HepG2 (cell line): ENCODE results near the gene PLA2G4B.

ENCODE experiments used
- EZH2 ChIP-seq: conservative IDR thresholded peaks from 2 replicates; pipeline ENCODE4 v1.6.1; 2012; ENCODE audit warnings: mild to moderate bottlenecking, low read depth, low read length, moderate library complexity
- ZBTB42 ChIP-seq: sonication (generic); formaldehyde crosslinking; IDR thresholded peaks from 2 replicates; pipeline ENCODE4 v1.5.0; 2020; ENCODE audit warnings: mild to moderate bottlenecking, missing genetic modification reagents
- ZNF256 ChIP-seq: sonication (generic); formaldehyde crosslinking; conservative IDR thresholded peaks from 2 replicates; pipeline ENCODE4 v1.4.0; 2020; ENCODE audit warnings: missing genetic modification reagents
- ZNF546 ChIP-seq: sonication (generic); formaldehyde crosslinking; conservative IDR thresholded peaks from 2 replicates; pipeline ENCODE4 v1.8.1; 2023; ENCODE audit warnings: mild to moderate bottlenecking, missing genetic modification reagents
- ZNF772 ChIP-seq: sonication (generic); formaldehyde crosslinking; IDR thresholded peaks from 2 replicates; pipeline ENCODE4 v1.5.0; 2020; ENCODE audit warnings: mild to moderate bottlenecking, missing genetic modification reagents
- TF ChIP-seq, protein P1 (sequence below): sonication (generic); formaldehyde crosslinking; IDR thresholded peaks from 2 replicates; pipeline ENCODE4 v1.4.0; 2020; ENCODE audit warnings: missing genetic modification reagents
- TF ChIP-seq, protein P2 (sequence below), 2 experiments: sonication (generic) in 1 of 2; formaldehyde crosslinking in 1 of 2; IDR thresholded peaks; 2 replicates each; pipeline versions ENCODE4 v1.5.1 to v1.6.1; 2011 to 2020; ENCODE audit warnings: borderline replicate concordance in 1 of 2, low read depth in 1 of 2, low read length in 1 of 2, mild to moderate bottlenecking in 1 of 2, missing genetic modification reagents in 1 of 2, moderate library complexity in 1 of 2
- TF ChIP-seq, protein P3 (sequence below): sonication (generic); formaldehyde crosslinking; IDR thresholded peaks from 2 replicates; pipeline ENCODE4 v1.5.0; 2020; ENCODE audit warnings: missing genetic modification reagents

DNA sequence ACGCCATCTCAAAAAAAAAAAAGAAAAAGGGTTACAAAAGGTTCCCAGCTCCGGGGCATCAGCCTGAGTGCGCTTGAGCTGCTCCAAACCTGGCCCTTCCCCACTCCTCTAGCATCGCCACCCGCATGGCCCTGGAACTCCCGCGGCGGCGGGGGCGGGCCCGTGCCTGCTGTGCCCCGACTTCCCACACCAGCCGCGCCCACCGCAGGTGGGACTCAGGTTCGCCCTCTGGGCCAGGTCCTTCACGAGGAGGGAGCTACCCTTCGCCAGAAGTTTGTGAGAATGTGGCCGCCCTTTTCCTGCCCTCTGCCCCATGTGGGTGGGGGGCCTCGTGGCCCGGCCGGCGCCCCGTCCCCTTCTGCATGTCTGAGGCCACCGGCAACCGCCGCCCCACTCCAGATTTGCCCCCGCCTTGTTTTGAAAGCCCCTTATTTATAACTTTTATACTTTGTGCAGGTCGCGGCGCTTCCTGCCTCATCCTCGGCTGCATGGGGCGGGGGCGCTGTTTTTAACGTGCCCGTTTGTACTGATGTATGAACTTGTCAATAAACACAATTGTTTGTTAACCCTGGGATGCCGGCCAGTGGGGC is 11.3 kb upstream of the PLA2G4B start:
- TF ChIP-seq, protein P1, sequence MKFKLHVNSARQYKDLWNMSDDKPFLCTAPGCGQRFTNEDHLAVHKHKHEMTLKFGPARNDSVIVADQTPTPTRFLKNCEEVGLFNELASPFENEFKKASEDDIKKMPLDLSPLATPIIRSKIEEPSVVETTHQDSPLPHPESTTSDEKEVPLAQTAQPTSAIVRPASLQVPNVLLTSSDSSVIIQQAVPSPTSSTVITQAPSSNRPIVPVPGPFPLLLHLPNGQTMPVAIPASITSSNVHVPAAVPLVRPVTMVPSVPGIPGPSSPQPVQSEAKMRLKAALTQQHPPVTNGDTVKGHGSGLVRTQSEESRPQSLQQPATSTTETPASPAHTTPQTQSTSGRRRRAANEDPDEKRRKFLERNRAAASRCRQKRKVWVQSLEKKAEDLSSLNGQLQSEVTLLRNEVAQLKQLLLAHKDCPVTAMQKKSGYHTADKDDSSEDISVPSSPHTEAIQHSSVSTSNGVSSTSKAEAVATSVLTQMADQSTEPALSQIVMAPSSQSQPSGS (CRISPR knock-in tag): no peak
- TF ChIP-seq ZBTB42 (CRISPR knock-in tag) (0 out of 2 replicates have a peak, but pooled peaks have one; percentile 23), EZH2 (no peak), ZNF772 (CRISPR knock-in tag) (no peak), ZNF256 (no peak), ZNF546 (CRISPR knock-in tag) (no peak)
- TF ChIP-seq, protein P2, sequence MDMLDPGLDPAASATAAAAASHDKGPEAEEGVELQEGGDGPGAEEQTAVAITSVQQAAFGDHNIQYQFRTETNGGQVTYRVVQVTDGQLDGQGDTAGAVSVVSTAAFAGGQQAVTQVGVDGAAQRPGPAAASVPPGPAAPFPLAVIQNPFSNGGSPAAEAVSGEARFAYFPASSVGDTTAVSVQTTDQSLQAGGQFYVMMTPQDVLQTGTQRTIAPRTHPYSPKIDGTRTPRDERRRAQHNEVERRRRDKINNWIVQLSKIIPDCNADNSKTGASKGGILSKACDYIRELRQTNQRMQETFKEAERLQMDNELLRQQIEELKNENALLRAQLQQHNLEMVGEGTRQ (IDR thresholded peaks at IDR 0.05; ENCODE audit: low read depth, low read length): no peak
- TF ChIP-seq, protein P2 (CRISPR knock-in tag; IDR thresholded peaks at IDR 0.05; ENCODE audit: borderline replicate concordance): no peak
- TF ChIP-seq, protein P3, sequence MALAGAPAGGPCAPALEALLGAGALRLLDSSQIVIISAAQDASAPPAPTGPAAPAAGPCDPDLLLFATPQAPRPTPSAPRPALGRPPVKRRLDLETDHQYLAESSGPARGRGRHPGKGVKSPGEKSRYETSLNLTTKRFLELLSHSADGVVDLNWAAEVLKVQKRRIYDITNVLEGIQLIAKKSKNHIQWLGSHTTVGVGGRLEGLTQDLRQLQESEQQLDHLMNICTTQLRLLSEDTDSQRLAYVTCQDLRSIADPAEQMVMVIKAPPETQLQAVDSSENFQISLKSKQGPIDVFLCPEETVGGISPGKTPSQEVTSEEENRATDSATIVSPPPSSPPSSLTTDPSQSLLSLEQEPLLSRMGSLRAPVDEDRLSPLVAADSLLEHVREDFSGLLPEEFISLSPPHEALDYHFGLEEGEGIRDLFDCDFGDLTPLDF (CRISPR knock-in tag): no peak
